CD4-positive, alpha-beta T cell treated with Interferon gamma for 1 hour (primary cell): ENCODE data around the gene GPR176.
A peak's percentile ranks its signal among the peaks of the same experiment; 100 is the strongest.

Experiments
- DNase-seq: peaks from one replicate; pipeline ENCODE4 v3.0.0-alpha.2; 2020

GPR176 gene

DNA sequence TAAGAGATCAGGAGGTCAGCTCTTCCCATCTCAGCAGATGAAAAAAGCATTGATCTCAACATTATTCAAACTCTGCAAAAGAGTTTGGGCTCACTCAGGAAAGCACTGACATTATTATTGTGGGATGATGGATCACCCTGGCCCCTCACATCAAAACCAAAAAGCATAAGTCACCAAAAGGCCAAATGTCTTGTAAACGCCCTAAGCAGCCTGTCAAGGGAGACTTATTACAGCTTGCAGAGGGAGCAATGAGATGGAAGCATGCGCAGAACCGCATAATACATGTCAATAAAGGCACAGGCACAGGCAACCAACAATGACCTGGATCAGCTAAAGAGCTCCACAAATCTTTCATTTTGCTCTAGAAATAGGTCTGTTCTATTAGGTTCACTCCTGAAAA, 142.0 kb downstream of the GPR176 start:
- no peak for DNase-seq

DNA sequence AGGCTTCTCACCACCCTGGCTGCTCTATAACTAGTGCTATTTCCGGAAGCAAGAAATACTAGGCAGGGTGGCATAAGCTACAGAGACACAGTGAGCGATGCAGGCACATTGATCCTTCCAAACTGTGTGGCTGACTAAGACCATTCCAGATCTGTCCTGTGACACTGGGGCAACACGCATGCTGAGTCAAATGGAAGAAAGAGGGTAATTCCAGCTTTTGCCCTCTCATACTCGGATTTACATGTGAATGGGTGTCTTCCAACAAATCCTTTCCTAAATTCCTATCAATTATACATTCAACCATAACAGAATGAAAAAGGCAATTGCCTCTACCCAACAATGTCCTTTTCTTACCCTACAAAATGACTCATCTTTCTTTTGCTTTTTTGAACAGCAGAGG, 142.6 kb downstream of the GPR176 start:
- DNase-seq = no peak

DNA sequence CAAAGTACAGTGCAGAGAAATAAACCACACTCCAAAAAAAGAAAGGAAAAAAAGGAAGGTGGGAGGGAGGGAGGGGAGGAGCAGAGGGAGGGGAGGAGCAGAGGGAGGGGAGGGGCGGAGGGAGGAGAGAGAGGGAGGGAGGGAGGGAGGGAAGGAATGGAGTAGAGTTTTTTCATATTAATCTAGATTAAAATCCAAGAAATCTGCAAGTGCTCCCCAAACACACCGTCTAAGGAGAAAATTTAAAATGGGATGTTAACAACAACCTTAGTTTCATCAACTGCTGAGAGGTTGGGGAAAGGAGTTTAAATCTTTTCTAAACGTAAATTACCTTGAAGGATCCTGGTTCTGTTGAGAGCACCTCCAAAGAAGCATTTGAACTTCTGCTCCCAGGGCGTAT, 144.0 kb downstream of the GPR176 start:
- DNase-seq = no peak

DNA sequence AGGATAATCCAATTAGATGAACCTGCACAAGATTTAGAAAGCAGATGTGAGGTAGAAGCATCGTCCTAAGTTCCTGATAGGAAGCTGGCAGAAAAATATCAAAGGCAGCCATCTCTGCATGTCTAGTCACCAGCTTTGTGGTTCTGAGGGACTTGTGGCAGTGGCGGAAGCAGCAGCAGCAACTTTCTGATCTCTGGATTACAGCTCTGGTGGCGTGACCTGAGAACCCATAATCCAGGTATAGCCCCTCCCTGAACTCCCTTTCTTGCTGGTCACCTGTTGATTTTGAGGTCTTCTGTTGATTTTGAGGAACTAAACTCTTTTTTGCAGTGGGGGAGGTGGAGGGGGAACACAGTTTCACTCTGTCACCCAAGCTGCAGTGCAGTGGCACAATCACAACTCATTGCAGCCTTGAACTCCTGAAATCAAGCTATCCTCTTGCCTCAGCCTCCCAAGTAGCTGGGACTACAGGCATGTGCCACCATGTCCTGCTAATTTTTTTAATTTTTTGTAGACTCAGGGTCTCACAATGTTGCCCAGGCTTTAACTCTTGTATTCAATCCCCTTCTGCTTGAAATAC, 145.3 kb downstream of the GPR176 start:
- peak; percentile 18 for DNase-seq

DNA sequence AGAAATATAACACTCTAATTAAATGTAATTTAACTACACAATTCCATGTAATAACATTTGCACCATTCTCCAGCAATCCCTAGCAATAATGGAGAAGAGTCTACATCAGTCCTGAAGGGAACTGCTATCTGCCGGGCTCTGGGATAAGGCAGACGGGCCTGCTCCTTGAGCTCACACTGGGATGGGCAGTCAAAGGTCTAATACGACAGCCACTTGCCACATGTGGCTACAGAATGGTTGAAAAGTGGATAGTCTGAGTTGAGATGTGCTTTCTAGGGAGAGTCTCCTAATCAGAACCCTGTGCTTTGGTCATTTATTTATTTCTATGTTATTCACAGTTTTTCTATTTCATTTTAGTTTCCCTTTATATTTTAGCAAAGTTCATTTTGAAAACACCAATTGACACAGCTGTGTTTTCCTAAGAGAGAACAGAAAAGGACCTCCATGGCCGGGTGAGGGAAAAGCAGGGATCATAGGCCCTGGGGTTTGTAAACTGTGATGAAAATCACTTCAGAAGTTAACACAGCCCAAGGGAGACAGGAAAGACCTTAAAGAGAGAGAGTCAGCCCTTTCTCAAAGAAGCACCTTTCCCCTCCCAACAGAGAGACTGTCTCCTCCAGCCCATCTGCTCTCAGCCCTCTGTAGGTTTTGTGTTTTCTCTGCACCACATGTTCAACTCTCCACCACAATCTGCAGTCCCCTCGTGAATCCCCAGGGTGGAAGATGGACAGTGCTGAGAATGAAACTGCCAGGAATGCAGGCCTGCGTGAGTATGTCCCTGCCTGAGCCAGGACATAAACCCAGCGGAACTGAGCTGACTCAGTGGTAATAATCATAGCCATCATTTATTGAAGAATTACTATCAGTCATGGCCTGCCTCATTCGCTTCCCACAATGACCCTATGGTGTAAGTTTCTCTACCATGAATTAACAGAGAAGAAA, 149.0 kb downstream of the GPR176 start:
- DNase-seq = no peak

DNA sequence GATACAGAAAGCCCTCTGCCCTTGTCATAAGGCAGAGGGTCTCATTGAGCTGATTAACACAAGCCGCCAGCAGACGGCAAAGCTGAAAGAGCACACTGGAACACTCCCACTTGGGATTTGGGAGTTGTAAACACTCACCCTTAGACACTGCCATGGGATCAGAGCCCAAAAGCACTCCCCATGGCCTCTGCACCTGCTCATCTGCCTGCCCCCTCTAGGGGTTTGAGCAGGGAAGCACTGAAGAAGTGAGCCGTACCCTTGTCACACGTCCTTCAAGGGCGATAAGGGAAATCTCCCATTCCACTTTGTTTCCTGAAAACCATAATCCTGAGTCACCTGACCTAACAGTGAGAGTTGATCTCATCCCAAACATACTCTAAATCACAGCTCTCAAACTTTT, 152.1 kb downstream of the GPR176 start:
- DNase-seq = no peak

DNA sequence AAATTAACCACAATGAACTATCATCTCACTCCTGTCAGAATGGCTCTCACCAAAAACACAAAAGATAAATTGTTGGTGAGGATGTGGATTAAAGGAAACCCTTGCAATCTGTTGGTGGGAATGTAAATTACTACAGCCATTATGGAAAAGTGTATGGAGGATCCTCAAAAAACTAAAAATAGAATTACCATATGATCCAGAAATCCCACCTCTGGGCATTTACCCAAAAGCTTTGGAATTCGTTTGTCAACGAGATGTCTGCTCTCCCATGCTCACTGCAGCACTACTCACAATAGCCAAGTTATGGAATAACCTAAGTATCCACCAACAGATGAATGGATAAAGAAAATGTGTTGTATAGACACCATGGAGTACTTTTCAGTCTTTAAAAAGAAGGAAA, 159.1 kb downstream of the GPR176 start:
- DNase-seq = no peak

DNA sequence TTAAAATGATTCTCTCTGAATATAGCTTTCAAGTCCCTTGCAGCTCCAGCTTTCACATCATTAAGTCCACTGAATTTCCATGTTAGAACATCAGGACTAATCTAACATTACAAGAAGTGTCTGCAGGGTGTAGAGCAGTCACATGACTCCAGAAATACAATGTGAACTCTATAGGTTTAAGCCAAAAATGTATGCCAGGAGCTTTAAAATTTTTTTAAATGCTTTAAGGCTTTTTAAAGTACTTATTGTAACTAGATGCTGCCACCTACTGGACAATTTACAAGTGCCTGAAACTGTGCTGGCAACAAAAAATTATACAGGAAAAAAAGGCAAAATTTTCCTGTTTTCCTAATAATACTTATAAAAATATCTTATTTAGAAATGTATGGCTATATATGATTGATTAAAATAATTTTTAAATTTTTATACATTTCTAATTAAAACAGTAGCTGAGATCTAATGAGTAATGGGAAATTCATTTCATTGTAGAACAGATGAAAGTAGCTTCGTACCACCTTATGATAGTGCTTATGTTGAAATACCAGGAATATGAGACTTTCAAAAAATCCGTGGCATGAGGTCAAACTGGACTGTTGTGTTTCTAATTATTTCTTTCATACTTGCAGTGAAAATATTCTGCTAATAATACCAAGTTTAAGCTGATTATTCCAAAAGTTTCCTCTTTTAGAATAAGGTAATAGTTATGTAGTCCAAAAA, 163.1 kb downstream of the GPR176 start:
- DNase-seq = no peak

DNA sequence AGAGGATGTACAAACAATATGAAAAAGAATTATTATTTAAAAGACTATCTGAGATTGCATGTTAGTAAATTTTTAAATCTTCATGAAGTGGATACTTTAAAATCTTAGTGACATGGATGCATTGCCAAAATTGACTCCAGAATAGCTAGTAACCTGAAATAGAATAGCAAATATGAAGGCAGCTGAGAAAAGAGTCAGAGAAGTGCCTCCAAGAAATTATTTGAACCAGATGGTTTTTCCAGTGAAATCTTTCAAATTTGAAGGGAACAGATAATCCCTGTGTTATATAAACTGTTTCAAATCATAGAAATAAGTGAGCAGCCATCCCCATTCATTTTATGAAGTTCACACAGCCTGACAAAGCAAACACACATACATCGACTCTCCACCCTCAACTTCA, 167.1 kb downstream of the GPR176 start:
- no peak for DNase-seq

DNA sequence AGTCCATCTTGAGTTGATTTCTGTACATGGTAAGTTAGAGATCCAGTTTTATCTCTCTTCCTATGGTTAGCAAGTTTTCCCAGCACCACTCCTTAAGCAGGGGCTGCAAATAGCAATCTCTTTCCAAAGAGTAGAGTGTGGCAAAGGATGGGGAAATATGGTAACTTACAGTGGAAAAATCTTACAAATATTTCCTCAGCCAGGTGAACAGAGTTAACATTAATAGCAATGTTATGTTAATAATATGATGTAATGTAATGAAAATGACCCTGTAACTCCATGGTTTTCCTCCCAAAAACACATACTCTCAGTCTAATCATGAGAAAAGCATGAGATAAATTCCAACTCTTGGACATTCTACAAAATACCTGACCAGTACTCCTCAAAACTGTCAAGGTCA, 167.8 kb downstream of the GPR176 start:
- no peak for DNase-seq
